BLaER1 (cell line): ENCODE results near the gene RABEPK.
"Not testable (repeated sequence)": the region's sequence is repeated elsewhere in the genome, so short reads cannot be mapped to it uniquely, and the experiment has no call there.

Experiments
- H3K27ac ChIP-seq: shearing (Covaris generic); formaldehyde crosslinking; 2 replicates; pipeline ENCODE4 v1.8.1; 2022
- H3K27me3 ChIP-seq: shearing (Covaris generic); formaldehyde crosslinking; 2 replicates; pipeline ENCODE4 v1.8.1; 2022
- H3K36me3 ChIP-seq: shearing (Covaris generic); formaldehyde crosslinking; 2 replicates; pipeline ENCODE4 v1.8.1; 2022
- H3K4me1 ChIP-seq: shearing (Covaris generic); formaldehyde crosslinking; 2 replicates; pipeline ENCODE4 v1.8.1; 2022
- H3K4me2 ChIP-seq: shearing (Covaris generic); formaldehyde crosslinking; 2 replicates; pipeline ENCODE4 v1.8.1; 2022
- H3K4me3 ChIP-seq: shearing (Covaris generic); formaldehyde crosslinking; 2 replicates; pipeline ENCODE4 v1.8.1; 2022
- H3K9ac ChIP-seq: shearing (Covaris generic); formaldehyde crosslinking; 2 replicates; pipeline ENCODE4 v1.8.1; 2022
- H3K9me3 ChIP-seq: shearing (Covaris generic); formaldehyde crosslinking; 2 replicates; pipeline ENCODE4 v1.8.1; 2022
- H4K20me1 ChIP-seq: shearing (Covaris generic); formaldehyde crosslinking; 2 replicates; pipeline ENCODE4 v1.8.1; 2022
- Cebpa-rat ChIP-seq: shearing (Covaris generic); IDR thresholded peaks from 2 replicates; pipeline ENCODE4 v1.8.1; 2022

RABEPK gene

DNA sequence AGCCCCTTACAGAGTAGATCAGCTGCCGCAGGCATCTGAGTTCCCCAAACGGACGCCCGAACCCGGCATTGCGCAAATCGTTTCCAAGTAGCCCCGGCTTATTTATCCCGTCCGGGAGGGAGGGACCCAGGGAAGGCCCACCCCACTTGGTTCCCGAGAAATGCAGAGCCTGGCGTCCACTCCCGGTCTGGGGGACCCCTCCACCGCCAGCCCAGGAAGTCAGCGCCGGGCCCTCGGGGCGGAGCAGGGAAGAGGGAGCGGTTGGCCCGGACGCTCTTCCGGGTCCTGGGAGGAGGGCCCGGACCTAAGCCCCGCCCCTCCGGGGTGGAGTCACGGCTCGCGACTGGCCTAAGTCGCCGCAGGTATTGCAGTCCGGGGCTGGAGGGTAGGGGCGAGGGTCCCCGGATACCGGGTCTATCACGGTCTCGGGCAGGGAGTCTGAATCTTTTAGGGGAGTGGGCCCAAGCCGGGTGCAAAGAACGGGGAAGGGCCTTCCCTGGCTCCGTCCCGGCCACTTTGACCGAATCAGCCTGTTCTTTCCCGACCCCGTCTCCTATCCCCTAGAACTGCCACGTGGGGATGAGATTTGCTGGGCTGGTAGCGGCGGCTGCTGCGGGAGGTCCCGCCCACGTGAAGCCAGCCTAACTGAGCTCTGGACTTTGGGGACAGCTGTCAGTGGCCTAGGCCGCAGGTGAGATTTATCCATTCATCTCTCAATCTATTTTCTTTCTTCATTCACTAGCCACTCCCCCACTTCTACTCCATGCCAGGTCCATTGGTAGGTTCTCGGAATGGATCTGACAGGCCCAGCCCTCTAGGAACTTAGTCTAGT, at the start of gene RABEPK:
Gene RABEPK (plus strand): TSS at position 327 of the 832 bp plus-strand sequence. CDS start 2,472 bp downstream, outside the sequence.
- no peaks in the 10 kb centered on the region for H4K20me1 ChIP-seq
- H3K27ac ChIP-seq: peak within 1 kb of the TSS; percentile 90
- peak within 1 kb of the TSS; percentile 79 for H3K4me3 ChIP-seq
- peaks cover 31% of the 10 kb centered on the region for H3K36me3 ChIP-seq
- peak within 1 kb of the TSS; percentile 87 for H3K9ac ChIP-seq
- no peaks in the 10 kb centered on the region for H3K9me3 ChIP-seq
- TF ChIP-seq Cebpa-rat: peak; percentile 87
- no peaks in the 10 kb centered on the region for H3K27me3 ChIP-seq
- peaks cover 14% of the 10 kb centered on the region for H3K4me1 ChIP-seq
- H3K4me2 ChIP-seq: peak within 1 kb of the TSS; percentile 74

- no peak overlapping the region for H3K27ac ChIP-seq
Measured at GRCh38 chr9:125151730-125152129, 48.6 kb upstream of the RABEPK start.

DNA sequence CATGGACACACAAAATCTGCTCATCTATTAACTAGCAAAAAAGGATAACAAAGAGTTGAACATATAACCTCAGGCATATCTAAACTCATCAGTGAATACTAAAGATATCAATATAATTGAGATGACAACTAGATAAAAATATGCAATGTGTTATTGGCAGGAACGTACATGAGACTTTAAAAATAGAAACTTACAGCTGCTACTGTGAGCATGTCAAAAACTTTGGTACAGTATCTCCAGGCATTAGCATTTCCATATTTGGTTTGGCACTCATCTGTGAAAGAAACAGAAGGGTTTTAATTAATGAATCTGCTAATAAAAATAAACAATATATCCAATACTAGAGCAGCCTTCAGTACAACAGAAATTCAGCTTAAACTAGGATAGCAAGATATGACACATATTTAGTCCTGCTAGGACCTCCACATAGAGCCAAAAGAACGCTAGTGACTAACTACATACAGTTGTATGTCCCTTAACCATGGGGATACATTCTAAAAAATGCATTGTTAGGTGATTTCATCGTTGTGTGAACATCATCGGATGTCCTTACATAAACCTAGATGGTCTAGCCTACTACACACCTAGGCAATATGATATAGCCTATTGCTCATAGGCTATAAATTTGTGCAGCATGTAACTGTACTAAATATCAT, 46.5 kb upstream of the RABEPK start:
- H3K9ac ChIP-seq: no peak overlapping the region
- H3K4me1 ChIP-seq: no peaks in the 10 kb centered on the region
- no peak for TF ChIP-seq Cebpa-rat
- peaks cover 87% of the 10 kb centered on the region for H3K36me3 ChIP-seq
- peaks cover 13% of the 10 kb centered on the region; the same call in 1 of the 2 replicates for H4K20me1 ChIP-seq
- H3K4me3 ChIP-seq: no peak overlapping the region
- H3K9me3 ChIP-seq: no peaks in the 10 kb centered on the region
- H3K27ac ChIP-seq: no peak overlapping the region
- no peaks in the 10 kb centered on the region for H3K27me3 ChIP-seq
- H3K4me2 ChIP-seq: no peak overlapping the region

More at GRCh38 chr9:125151730-125152129, 48.6 kb upstream of the RABEPK start:
- Histone ChIP-seq H3K4me1 (no peaks in the 10 kb centered on the region), H3K9ac (no peak overlapping the region), H3K4me2 (no peak overlapping the region), H4K20me1 (0 out of 2 replicates have a peak, but pooled peaks cover 8% of the 10 kb centered on the region), H3K27me3 (no peaks in the 10 kb centered on the region), H3K4me3 (no peak overlapping the region), H3K9me3 (no peaks in the 10 kb centered on the region), H3K36me3 (peaks cover 73% of the 10 kb centered on the region)
- TF ChIP-seq Cebpa-rat: no peak

- Histone ChIP-seq H3K27me3 (no peaks in the 10 kb centered on the region), H3K36me3 (peaks cover 80% of the 10 kb centered on the region), H4K20me1 (peaks cover 32% of the 10 kb centered on the region), H3K9ac (no peak overlapping the region), H3K4me1 (no peaks in the 10 kb centered on the region), H3K4me2 (no peak overlapping the region), H3K27ac (no peak overlapping the region), H3K4me3 (no peak overlapping the region), H3K9me3 (no peaks in the 10 kb centered on the region)
- no peak for TF ChIP-seq Cebpa-rat
Measured at GRCh38 chr9:125156551-125156950, 43.8 kb upstream of the RABEPK start.

GRCh38 chr9:125160750-125161149, 39.6 kb upstream of the RABEPK start:
- Histone ChIP-seq H3K4me3 (no peak overlapping the region), H3K9ac (no peak overlapping the region), H3K27me3 (no peaks in the 10 kb centered on the region), H3K4me1 (no peaks in the 10 kb centered on the region), H4K20me1 (peaks cover 51% of the 10 kb centered on the region), H3K27ac (no peak overlapping the region), H3K9me3 (no peaks in the 10 kb centered on the region), H3K4me2 (no peak overlapping the region), H3K36me3 (peaks cover 73% of the 10 kb centered on the region)
- no peak for TF ChIP-seq Cebpa-rat

DNA sequence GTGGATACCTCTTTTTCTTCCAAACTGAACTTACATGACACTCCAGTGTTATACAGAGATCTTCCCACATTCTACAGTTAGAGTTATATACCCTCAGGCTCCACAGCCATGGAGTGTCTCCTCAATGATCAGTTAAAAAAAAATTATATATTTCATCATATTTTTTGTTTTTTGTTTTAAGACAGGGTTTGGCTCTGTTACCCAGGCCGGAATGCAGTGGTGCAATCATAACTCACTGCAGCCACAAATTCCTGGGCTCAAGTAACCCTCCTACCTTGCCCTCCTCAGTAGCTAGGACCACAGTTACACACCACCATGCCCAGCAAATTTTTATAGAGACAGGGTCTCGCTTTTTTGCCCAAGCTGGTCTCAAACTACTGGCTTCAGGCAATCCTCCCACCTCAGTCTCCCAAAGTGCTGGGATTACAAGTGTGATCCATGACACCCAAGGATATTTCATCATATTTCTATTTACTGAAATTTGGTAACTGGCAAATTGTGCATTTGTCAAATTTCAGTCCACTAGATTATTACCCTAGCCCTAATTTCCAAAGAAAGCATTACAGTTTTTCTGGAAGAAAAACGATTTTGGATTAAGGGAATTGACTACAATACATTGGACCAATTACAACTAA, 38.9 kb upstream of the RABEPK start:
- no peak for TF ChIP-seq Cebpa-rat
- Histone ChIP-seq H3K9me3 (no peaks in the 10 kb centered on the region), H4K20me1 (peaks cover 57% of the 10 kb centered on the region), H3K27me3 (no peaks in the 10 kb centered on the region), H3K9ac (no peak overlapping the region), H3K36me3 (peaks cover 76% of the 10 kb centered on the region), H3K4me3 (no peak overlapping the region), H3K27ac (no peak overlapping the region), H3K4me2 (no peak overlapping the region), H3K4me1 (no peaks in the 10 kb centered on the region)

- H3K4me3 ChIP-seq, H3K27me3 ChIP-seq, H3K4me2 ChIP-seq, H3K4me1 ChIP-seq, H3K27ac ChIP-seq, H3K9ac ChIP-seq, H3K9me3 ChIP-seq: not testable (repeated sequence)
- H4K20me1 ChIP-seq: peaks cover 62% of the 10 kb centered on the region
- peaks cover 73% of the 10 kb centered on the region for H3K36me3 ChIP-seq
Measured at GRCh38 chr9:125162891-125163290, 37.5 kb upstream of the RABEPK start.

GRCh38 chr9:125166762-125167161, 33.6 kb upstream of the RABEPK start:
- Histone ChIP-seq H3K36me3 (peaks cover 86% of the 10 kb centered on the region), H4K20me1 (peaks cover 58% of the 10 kb centered on the region), H3K4me3 (no peak overlapping the region), H3K27ac (no peak overlapping the region), H3K4me1 (no peaks in the 10 kb centered on the region), H3K4me2 (no peak overlapping the region), H3K27me3 (no peaks in the 10 kb centered on the region), H3K9ac (no peak overlapping the region), H3K9me3 (no peaks in the 10 kb centered on the region)
- TF ChIP-seq Cebpa-rat: no peak

- peaks cover 68% of the 10 kb centered on the region for H4K20me1 ChIP-seq
- TF ChIP-seq Cebpa-rat: no peak
- H3K4me3 ChIP-seq: no peak overlapping the region
- no peaks in the 10 kb centered on the region for H3K9me3 ChIP-seq
- peaks cover 14% of the 10 kb centered on the region for H3K4me1 ChIP-seq
- no peak overlapping the region for H3K9ac ChIP-seq
- H3K27ac ChIP-seq: no peak overlapping the region
- H3K4me2 ChIP-seq: no peak overlapping the region
- no peaks in the 10 kb centered on the region for H3K27me3 ChIP-seq
- peaks cover 79% of the 10 kb centered on the region for H3K36me3 ChIP-seq
Measured at GRCh38 chr9:125169895-125170294, 30.4 kb upstream of the RABEPK start.
